ENCODE measurements around the gene KLRC1.
"Not testable (repeated sequence)": the region's sequence is repeated elsewhere in the genome, so short reads cannot be mapped to it uniquely, and the experiment has no call there.

Gene KLRC1

GRCh38 chr12:10396176-10396575 lies 57.0 kb downstream of the KLRC1 start:
- not testable (repeated sequence) for H3K36me3 ChIP-seq (ENCODE audit: control insufficient read depth, insufficient read depth, low read length); H3K4me3 ChIP-seq (ENCODE audit: insufficient read depth, low read depth, low read length); H3K4me1 ChIP-seq (ENCODE audit: control insufficient read depth, insufficient read depth, low read length); H3K27ac ChIP-seq (ENCODE audit: insufficient read depth, low read depth, low read length, poor library complexity, severe bottlenecking); H3K9me3 ChIP-seq (ENCODE audit: control insufficient read depth, low read length); H3K27me3 ChIP-seq (ENCODE audit: control insufficient read depth, insufficient read depth, low read length, poor library complexity, severe bottlenecking)
- 92 to 93% methylated on average over 14 to 15 of the region's 15 CpGs for WGBS, 2 experiments
